Hippocampal formation (tissue), 2 donors: ENCODE measurements around the gene SEMA4C.
"Not testable (repeated sequence)": the region's sequence is repeated elsewhere in the genome, so short reads cannot be mapped to it uniquely, and the experiment has no call there.

Experiments used
- DNase-seq, 2 donors: peaks; one replicate each; lab custom pipeline; 2025; lab: John Stamatoyannopoulos, UW

The SEMA4C gene

DNA sequence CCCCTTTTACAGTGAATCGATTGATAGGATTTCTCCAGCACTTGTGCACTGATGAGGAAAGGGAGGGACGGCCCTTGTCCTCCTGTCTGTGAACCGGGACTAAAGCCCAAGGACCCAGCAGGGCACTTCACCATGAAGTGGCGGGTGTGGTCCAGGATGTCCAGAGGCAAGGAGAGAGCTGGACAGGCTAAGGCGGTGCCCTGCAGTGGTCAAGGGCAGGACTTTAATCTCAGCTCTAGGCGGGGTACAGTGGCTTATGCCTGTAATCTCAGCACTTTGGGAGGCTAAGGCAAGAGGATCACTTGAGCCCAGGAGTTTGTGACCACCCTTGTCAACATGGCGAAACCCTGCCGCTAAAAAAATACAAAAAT is 28.2 kb upstream of the SEMA4C start:
- no peak for DNase-seq

DNA sequence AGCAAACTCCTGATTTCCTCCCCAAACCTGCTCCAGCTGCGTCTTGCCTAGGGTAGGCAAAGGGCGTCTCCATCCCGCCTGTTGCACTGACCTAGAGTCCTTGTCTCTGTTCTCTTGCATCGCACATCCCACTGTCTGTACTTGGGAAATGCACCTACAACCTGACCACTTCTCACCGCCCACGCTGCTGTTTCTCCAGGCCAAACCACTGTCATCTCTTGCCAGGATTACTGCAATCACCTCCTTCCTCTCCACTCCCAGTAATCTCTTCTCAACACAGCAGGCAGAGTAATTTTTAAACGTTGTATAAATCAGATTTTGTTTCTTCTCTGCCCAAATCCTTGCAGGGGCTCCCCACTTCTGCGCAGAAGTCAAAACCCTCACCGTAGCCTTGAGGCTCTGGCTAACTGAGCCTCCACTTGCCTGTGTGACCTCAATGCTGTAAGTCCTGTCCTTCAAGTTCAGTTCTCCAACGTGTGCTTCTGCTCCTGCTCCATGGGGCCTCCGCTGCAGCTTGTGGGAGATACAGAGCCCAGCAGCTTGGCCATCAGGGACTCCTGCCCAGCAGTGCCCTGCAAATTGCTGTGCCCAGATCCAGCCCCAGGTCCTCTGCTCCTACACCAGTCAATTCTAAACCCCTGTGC is 27.7 kb upstream of the SEMA4C start:
- no peak for DNase-seq

DNA sequence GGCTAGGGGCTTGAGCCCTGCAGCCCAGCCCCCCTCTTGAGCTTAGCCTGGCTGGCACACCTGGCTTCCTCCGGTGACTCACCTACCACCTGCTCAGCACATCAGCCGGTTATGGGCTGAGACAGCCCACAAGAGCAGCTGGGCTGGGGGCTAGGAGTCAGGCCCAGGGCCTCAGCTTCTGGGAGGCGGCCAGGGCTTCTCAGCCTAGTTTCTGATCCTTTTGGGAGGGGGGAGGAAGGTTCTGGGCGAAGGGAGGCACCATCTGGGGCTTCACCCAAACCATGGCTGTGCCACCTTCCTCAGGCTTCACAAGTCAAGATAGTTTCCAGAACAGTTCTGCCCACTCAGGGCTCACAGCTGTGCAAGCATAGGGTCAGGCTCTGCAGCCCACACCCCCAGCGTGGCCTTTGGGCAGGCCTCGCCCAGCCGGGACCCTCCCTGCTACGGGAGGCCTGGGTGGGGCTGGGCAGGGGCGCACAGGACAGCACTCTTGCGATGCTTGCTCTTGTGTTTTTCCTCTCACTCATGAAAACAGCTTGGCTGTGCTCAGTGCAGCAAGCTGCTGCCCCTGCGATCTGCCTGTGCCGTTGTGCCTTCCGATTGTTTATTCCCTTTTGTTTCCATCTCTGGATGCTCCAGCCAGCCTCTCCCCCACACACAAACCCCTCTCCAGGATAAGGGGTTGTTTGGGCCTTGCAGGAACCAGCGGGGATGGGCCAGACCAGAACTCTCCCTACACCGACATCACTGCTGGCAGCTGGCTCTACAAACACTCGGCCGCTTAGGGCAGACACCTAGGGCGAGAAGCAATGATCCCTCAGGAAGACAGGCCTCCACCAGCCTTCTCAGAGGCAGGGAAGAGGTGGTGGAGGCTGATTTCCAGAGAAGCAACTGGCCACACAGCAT is 26.1 kb upstream of the SEMA4C start:
- peak in 1 of 2 donors; percentile 39 for DNase-seq

GRCh38 chr2:96895032-96895745 is 25.3 kb upstream of the SEMA4C start:
- DNase-seq, result peak in 1 of 2 donors; percentile 45

DNA sequence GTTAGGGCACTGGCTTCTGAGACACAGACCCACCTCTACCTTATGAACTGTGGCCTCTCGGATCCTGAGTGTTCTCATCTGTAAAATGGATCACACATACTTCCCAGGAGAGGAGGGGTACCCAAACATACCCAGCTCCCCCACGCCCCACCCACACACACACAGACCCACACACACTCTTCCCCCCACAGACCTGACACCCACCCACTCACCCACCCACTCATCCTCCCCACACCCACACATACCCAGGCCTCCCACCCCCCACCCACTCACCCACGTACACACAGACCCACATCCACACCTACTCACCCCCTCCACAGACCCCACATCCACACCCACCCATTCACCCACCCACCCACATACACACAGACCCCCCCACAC is 24.3 kb upstream of the SEMA4C start:
- no peak for DNase-seq

GRCh38 chr2:96893289-96894150 is 23.6 kb upstream of the SEMA4C start:
- DNase-seq, result no peak

GRCh38 chr2:96891591-96892333 is 21.9 kb upstream of the SEMA4C start:
- DNase-seq, result peak in 1 of 2 donors; percentile 35

- DNase-seq, result no peak
These were observed 21.0 kb upstream of the SEMA4C start for GRCh38 chr2:96890726-96891385.

- DNase-seq, result no peak
These were observed 20.4 kb upstream of the SEMA4C start for GRCh38 chr2:96890252-96890651.

GRCh38 chr2:96889502-96889901 is 19.6 kb upstream of the SEMA4C start:
- not testable (repeated sequence) for DNase-seq

GRCh38 chr2:96888072-96889011 is 18.5 kb upstream of the SEMA4C start:
- DNase-seq, result peak; percentile 66 to 71

DNA sequence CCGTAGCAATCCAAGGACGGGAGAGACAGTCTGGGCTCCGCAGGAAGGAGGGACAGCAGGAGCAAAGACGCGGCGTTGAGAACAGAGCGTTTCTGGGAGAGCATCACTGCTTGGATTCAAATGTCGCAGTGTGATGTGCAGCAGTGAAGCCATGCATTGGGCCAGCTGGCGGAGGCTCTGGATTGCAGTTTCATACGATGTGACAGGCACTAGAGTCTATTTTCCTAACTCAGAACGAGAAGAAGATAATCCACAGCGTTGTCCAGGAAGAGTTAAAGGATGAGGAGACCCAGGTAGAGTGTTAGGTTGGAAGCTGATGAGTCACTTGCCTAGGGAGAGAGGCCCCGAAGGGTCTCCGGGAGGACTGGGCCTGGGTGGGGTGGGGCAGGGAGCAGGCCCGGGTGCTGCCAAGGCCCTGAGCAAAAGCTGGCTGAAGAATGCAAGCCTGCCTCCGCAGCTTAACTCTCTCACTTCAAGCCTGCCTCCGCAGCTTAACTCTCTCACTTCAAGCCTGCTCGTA is 17.7 kb upstream of the SEMA4C start:
- peak; percentile 54 to 64 for DNase-seq

GRCh38 chr2:96885432-96886347 is 15.8 kb upstream of the SEMA4C start:
- DNase-seq, result no peak

DNA sequence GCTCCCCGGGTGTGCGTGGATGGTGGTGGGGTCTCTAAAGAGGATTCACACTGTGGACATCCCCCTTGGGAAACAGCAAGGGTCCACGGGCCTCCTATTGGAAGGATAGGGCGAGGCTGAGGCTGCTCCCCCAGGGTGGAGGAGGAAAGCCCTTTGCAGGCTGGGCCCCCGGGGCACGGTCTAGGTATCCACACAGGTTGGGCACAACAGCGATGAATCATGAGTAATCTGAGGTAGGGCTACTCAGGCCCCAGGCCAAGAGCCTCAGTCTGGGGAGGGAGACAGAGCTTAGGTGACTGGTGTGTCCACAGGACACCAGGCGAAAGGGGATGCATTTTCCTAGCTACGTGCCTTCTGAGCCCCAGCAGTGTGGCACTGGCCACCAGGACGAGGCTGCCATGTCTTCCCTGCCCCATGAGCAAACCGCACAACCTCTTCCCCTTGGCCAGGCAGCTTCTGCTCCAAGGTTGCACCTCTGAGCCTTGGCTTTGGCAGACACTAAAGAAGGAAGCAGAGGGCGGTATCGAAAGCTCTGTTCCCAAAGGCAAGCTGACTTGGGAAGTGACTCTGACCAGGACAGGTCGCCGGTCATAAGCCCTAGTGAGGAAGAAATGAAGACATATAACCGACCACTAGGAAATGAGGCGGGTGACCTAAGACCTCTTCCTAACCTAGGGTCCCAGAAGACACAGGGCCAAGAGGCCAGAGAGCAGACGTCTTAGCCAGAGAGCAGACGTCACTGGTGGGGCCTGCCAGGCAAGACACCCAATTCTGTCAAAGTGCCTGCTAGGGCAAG is 14.6 kb upstream of the SEMA4C start:
- no peak for DNase-seq

DNA sequence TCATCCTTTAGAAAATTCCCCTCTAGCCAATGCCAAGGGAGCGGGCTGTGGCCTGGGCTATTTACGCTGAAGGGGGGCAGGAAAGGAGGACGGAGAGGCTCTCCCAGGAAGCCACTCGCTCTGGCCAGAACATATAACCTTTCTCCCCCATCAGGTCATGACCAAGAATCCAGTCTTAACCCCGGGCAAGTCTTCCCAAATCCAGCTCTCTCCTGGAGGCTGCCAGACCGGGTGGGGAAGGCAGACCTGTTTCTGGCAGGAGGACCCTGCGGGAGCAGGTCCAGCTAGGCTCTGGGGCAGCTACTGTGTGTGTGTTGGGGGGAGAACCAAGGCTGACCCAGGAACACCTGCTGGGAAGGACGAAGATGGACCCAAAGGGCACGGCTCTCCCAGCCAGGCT is 13.4 kb upstream of the SEMA4C start:
- no peak for DNase-seq

- DNase-seq, result no peak
These were observed 13.0 kb upstream of the SEMA4C start for GRCh38 chr2:96882906-96883305.

- no peak for DNase-seq
These were observed 12.3 kb upstream of the SEMA4C start for GRCh38 chr2:96882230-96882629.
